Adrenal gland (tissue), 12 donors: ENCODE data around the gene AREG. TPM values are rescaled to one million over a fixed set of nuclear protein-coding genes. Genes with fewer than 3 reads are reported as not detected.

Experiments used
- DNase-seq, 7 donors: peaks; one replicate each; pipeline ENCODE4 v3.0.0-alpha.2; 2019 to 2020
- H3K27ac ChIP-seq, 5 donors: fragments of 200-600 bp; sonication (generic) in 4 of 5; 1 replicate in 3 of 5; 2 replicates in 2 of 5; pipeline versions ENCODE4 v1.5.1 to v1.8.0; 2016 to 2020; ENCODE audit warnings: mild to moderate bottlenecking in 1 of 5
- H3K27me3 ChIP-seq: fragments of 200-600 bp; 2 replicates; pipeline ENCODE4 v1.8.0; 2021
- H3K36me3 ChIP-seq, 2 donors: fragments of 200-600 bp; replicated peaks in 1 of 2; 1 replicate in 1 of 2; 2 replicates in 1 of 2; pipeline versions ENCODE4 v1.5.1 to v1.8.0; 2018 to 2022
- H3K4me1 ChIP-seq, 2 donors: fragments of 200-600 bp; replicated peaks in 1 of 2; 1 replicate in 1 of 2; 2 replicates in 1 of 2; pipeline versions ENCODE4 v1.5.1 to v1.8.0; 2018 to 2021
- H3K4me3 ChIP-seq, 4 donors: fragments of 200-600 bp; sonication (generic) in 3 of 4; one replicate each; pipeline ENCODE4 v1.5.1; 2016 to 2018
- H3K9me3 ChIP-seq, 3 donors: fragments of 200-600 bp; sonication (generic) in 1 of 3; replicated peaks in 1 of 3; 1 replicate in 2 of 3; 2 replicates in 1 of 3; pipeline versions ENCODE4 v1.5.1 to v1.8.0; 2016 to 2021
- POLR2A ChIP-seq, 2 donors: fragments of 450-650 bp; IDR thresholded peaks; one replicate each; pipeline ENCODE4 v1.6.1; 2017; ENCODE audit warnings: antibody characterized with exemption in 2 of 2, mild to moderate bottlenecking in 2 of 2, moderate library complexity in 1 of 2
- WGBS, 4 donors: extraction: QIAGEN DNeasy Blood & Tissue Kit in 2 of 4; methylation state at CpG; one replicate each; pipeline versions ENCODE4 v1.1.5 to v1.1.7; 2013 to 2017; 5-methylcytosine and 5-hydroxymethylcytosine counted together
- intact Hi-C, 2 donors: fragments of 100-400 bp; cut with DNase I; formaldehyde crosslinking; loops; one replicate each; pipeline versions ENCODE4 v1.14.1 to v1.15.0; 2022 to 2023
- polyA plus RNA-seq, 3 donors: library from polyadenylated mRNA; stranded (reverse); fragments of 200-250 nt in 2 of 3; fragments of 350-450 nt in 1 of 3; fragmentation: Illumina TruSeq in 1 of 3; extraction: RNeasy Lipid Tissue Mini Kit (QIAGEN cat#74804) in 1 of 3; gene quantifications; one replicate each; pipeline ENCODE4 v1.2.3, GENCODE V29; 2013 to 2014
- total RNA-seq, 9 donors: library from RNA; depleted of rRNA in 4 of 9; stranded (reverse); fragments of >200 nt in 4 of 9; fragments of 120-200 nt in 1 of 9; fragmentation: NEBNext Ultra II Directional in 1 of 9; extraction: Animal tissue kit (Norgen Biotek cat#: 25700) in 1 of 9; gene quantifications; one replicate each; pipeline versions ENCODE4 v1.1.0 to v1.2.4, GENCODE V29; 2013 to 2023
- TF ChIP-seq, protein P1 (sequence below), 6 experiments: fragments of 450-650 bp in 4 of 6; fragments of 200-600 bp in 2 of 6; sonication (generic) in 1 of 6; IDR thresholded peaks; 1 replicate in 5 of 6; 2 replicates in 1 of 6; pipeline versions ENCODE4 v1.5.1 to v1.8.0; 2016 to 2021; ENCODE audit warnings: antibody characterized with exemption in 6 of 6, mild to moderate bottlenecking in 2 of 6, moderate library complexity in 1 of 6
- donor health status: healthy with polysubstance abuse.
- donor health status: Bipolar disorder and iron deficiency.
- donor health status: DM: yes; HTN: yes; CAD: no.
- donor health status: DM: no; HTN: no; CAD: no.
- donor health status: DM: no; HTN: no; CAD: no.
- donor health status: DM: yes; HTN: yes; CAD: no.

Gene AREG
- total and polyA plus RNA-seq, 12 donors = 0.32 to 4.8 (median 0.98) TPM; not detected in 3

DNA sequence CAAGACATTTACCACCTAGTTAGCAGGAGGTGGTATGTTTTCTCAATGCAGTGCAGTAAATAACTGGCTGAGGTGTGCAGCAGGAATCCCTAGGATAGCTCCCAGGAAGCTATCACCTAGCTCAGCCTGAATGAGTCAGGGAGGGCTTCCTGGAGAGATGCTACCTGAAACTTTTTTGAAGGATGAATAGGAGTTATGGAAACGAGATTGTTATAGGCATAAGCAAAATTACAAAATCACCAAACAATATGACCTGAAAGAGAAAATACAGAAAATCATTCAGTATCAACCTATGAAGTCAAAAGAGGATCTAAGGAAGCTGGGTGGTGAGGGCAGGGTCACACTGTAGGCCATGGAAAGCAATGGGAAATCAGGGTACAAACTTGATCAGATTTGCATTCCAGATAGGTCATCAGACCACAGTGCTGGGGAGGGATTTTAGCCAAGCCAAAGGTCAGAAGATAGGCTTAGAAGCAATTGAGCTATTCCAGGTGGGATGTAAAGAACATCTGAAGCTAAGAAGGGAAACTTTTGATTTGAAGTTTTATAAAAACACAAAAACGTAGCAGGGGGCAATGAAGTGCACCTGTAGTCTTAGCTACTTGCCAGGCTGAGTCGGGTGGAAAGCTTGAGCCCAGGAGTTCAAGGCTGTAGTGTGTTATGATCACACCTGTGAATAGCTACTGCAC is 11.3 kb downstream of the AREG start:
- 42 to 49% (median 46%) methylated on average over 3 of the region's 3 CpGs for WGBS, 4 donors
- intact Hi-C loops = no loop called here
- TF ChIP-seq POLR2A (IDR thresholded peaks at IDR 0.05) = no peak
- TF ChIP-seq, protein P1, sequence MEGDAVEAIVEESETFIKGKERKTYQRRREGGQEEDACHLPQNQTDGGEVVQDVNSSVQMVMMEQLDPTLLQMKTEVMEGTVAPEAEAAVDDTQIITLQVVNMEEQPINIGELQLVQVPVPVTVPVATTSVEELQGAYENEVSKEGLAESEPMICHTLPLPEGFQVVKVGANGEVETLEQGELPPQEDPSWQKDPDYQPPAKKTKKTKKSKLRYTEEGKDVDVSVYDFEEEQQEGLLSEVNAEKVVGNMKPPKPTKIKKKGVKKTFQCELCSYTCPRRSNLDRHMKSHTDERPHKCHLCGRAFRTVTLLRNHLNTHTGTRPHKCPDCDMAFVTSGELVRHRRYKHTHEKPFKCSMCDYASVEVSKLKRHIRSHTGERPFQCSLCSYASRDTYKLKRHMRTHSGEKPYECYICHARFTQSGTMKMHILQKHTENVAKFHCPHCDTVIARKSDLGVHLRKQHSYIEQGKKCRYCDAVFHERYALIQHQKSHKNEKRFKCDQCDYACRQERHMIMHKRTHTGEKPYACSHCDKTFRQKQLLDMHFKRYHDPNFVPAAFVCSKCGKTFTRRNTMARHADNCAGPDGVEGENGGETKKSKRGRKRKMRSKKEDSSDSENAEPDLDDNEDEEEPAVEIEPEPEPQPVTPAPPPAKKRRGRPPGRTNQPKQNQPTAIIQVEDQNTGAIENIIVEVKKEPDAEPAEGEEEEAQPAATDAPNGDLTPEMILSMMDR (IDR thresholded peaks at IDR 0.05) = no peak

DNA sequence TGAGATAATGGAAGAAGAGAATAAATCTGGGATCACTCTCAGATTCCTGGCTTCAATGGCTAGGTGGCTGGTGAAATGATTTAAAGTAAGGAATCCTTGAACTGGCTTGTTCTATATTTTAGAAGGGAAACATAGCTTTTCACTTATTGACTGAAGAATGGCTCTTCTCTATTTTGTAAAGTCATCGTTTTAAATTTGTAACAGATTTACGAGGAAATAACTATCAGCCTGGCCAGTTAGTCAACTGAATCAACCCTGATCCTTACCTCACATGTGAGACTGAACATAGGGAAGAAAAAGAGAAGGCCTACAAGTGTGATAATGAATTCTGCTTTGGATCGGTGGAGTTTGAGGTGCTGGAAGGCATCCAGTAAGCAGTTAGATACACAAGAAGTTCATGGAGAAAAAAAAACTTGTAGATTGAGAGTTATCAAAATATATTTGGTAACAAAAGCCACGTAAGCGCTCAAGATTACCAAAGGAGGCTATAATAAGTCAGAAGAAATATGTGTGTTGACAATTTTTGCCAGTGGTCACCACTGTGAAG is 12.0 kb downstream of the AREG start:
- intact Hi-C loops = no loop called here
- no peak for DNase-seq
- Histone ChIP-seq H3K4me1 (no peaks in the 10 kb centered on the region), H3K27ac (no peak overlapping the region), H3K4me3 (no peak overlapping the region), H3K27me3 (no peaks in the 10 kb centered on the region), H3K36me3 (no peaks in the 10 kb centered on the region), H3K9me3 (peaks cover 0 to 6% (median 0%) of the 10 kb centered on the region in 3 donors)
- WGBS, 4 donors = 73 to 74% (median 73%) methylated on average over 5 of the region's 5 CpGs
- TF ChIP-seq, protein P1 (IDR thresholded peaks at IDR 0.05) = no peak
- TF ChIP-seq POLR2A (IDR thresholded peaks at IDR 0.05) = no peak

More for the DNA sequence above, 11.3 kb downstream of the AREG start:
- no peak overlapping the region for H3K4me3 ChIP-seq
- H3K27ac ChIP-seq = no peak overlapping the region
- H3K36me3 ChIP-seq = no peaks in the 10 kb centered on the region
- no peaks in the 10 kb centered on the region for H3K27me3 ChIP-seq
- DNase-seq = no peak
- H3K4me1 ChIP-seq = no peaks in the 10 kb centered on the region
- peaks cover 0 to 6% (median 0%) of the 10 kb centered on the region in 3 donors for H3K9me3 ChIP-seq

DNA sequence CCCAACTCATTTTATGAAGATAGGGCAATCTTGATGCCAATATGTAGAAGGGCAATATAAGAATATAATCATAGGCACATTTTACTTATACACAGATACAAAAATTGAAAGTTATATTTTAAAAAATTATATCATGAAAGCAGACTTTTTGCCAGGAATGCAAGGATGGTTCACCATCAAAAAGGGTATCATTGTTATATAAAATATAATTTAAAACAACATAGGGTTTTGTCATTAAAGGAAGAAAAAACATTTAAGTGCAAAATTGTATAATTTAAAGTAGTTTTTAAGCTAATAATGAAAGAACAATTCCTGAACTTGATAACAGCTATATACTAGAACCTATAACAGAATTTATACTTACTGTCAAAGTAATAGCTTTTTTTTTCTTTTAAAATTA is 15.9 kb downstream of the AREG start:
- TF ChIP-seq, protein P1 (IDR thresholded peaks at IDR 0.05) = no peak
- TF ChIP-seq POLR2A (IDR thresholded peaks at IDR 0.05) = no peak
- peaks cover 0 to 6% (median 0%) of the 10 kb centered on the region in 3 donors for H3K9me3 ChIP-seq
- intact Hi-C loops = no loop called here

DNA sequence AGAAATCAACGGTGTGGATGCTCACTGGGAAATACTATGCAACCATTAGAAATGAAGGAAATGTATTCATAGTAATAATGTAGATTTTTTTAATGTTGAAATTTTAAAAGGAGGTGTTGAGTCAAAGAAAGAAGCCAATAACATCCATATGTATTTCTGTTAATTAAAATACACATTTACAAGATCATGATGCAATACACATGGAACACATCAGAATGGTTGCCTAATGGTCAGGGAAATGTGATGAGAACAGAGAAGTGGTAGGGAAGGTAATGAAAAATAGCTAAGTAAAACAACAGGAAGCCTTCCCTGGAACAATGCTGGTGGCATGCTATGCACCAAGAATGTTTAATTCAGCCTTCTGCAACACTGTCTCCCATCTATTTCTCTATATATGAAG is 18.2 kb downstream of the AREG start:
- intact Hi-C loops = no loop called here
- WGBS, 4 donors = 78 to 94% (median 83%) methylated on average over 1 of the region's 1 CpG
- no peak overlapping the region for H3K4me3 ChIP-seq
- DNase-seq = no peak
- H3K27me3 ChIP-seq = no peaks in the 10 kb centered on the region
- no peaks in the 10 kb centered on the region for H3K36me3 ChIP-seq
- no peaks in the 10 kb centered on the region for H3K4me1 ChIP-seq
- peaks cover 0 to 6% (median 0%) of the 10 kb centered on the region in 3 donors for H3K9me3 ChIP-seq
- no peak for TF ChIP-seq POLR2A (IDR thresholded peaks at IDR 0.05)
- TF ChIP-seq, protein P1 (IDR thresholded peaks at IDR 0.05) = no peak
- H3K27ac ChIP-seq = no peak overlapping the region

More for the DNA sequence above, 15.9 kb downstream of the AREG start:
- Histone ChIP-seq H3K4me3 (no peak overlapping the region), H3K36me3 (no peaks in the 10 kb centered on the region), H3K27ac (no peak overlapping the region), H3K4me1 (no peaks in the 10 kb centered on the region), H3K27me3 (no peaks in the 10 kb centered on the region)
- DNase-seq = no peak
